ENCODE measurements around the gene PGM2. TPM values are rescaled to one million over a fixed set of nuclear protein-coding genes. Genes with fewer than 3 reads are reported as not detected.

PGM2 gene
- total RNA-seq, 1 donor: 20.3 TPM

GRCh38 chr4:37852376-37852775, 25.9 kb downstream of the PGM2 start:
- no peaks in the 10 kb centered on the region for H3K79me2 ChIP-seq (ENCODE audit: insufficient read depth, low read length)
- TF ChIP-seq CTCF (IDR thresholded peaks at IDR 0.05; ENCODE audit: extremely low read depth, low read depth, low read length): no peak
- no peak for DNase-seq (ENCODE audit: insufficient read length, low spot score, missing footprints)

GRCh38 chr4:37858112-37858511, 31.6 kb downstream of the PGM2 start:
- Histone ChIP-seq H3K4me2 (ENCODE audit: insufficient read depth, low read length) (no peak overlapping the region), H4K20me1 (ENCODE audit: insufficient read depth, low read length) (no peaks in the 10 kb centered on the region), H3K27me3 (ENCODE audit: insufficient read depth, low read length) (no peaks in the 10 kb centered on the region), H3K36me3 (ENCODE audit: insufficient read depth, low read length) (peaks cover 33% of the 10 kb centered on the region), H3K4me1 (ENCODE audit: insufficient read depth, low read length) (no peaks in the 10 kb centered on the region), H3K9me3 (ENCODE audit: low read depth, low read length) (no peaks in the 10 kb centered on the region), H2AFZ (ENCODE audit: low read length) (no peak overlapping the region), H3K79me2 (ENCODE audit: insufficient read depth, low read length) (no peaks in the 10 kb centered on the region), H3K27ac (ENCODE audit: low read depth, low read length) (no peak overlapping the region), H3K4me3 (ENCODE audit: insufficient read depth, low read length) (no peak overlapping the region)
- DNase-seq (ENCODE audit: insufficient read length, low spot score, missing footprints): no peak
- no peak for TF ChIP-seq CTCF (IDR thresholded peaks at IDR 0.05; ENCODE audit: extremely low read depth, low read depth, low read length)

More at GRCh38 chr4:37852376-37852775, 25.9 kb downstream of the PGM2 start:
- H3K4me3 ChIP-seq (ENCODE audit: insufficient read depth, low read length): no peak overlapping the region
- peaks cover 46% of the 10 kb centered on the region for H3K36me3 ChIP-seq (ENCODE audit: insufficient read depth, low read length)
- no peaks in the 10 kb centered on the region for H3K27me3 ChIP-seq (ENCODE audit: insufficient read depth, low read length)
- no peaks in the 10 kb centered on the region for H3K4me1 ChIP-seq (ENCODE audit: insufficient read depth, low read length)
- H4K20me1 ChIP-seq (ENCODE audit: insufficient read depth, low read length): no peaks in the 10 kb centered on the region
- no peaks in the 10 kb centered on the region for H3K9me3 ChIP-seq (ENCODE audit: low read depth, low read length)
- H2AFZ ChIP-seq (ENCODE audit: low read length): no peak overlapping the region
- H3K27ac ChIP-seq (ENCODE audit: low read depth, low read length): no peak overlapping the region
- H3K4me2 ChIP-seq (ENCODE audit: insufficient read depth, low read length): no peak overlapping the region

GRCh38 chr4:37858872-37859271, 32.4 kb downstream of the PGM2 start:
- DNase-seq (ENCODE audit: insufficient read length, low spot score, missing footprints): no peak
- peaks cover 35% of the 10 kb centered on the region for H3K36me3 ChIP-seq (ENCODE audit: insufficient read depth, low read length)

GRCh38 chr4:37860266-37860665, 33.8 kb downstream of the PGM2 start:
- Histone ChIP-seq H3K4me1 (ENCODE audit: insufficient read depth, low read length) (no peaks in the 10 kb centered on the region), H4K20me1 (ENCODE audit: insufficient read depth, low read length) (no peaks in the 10 kb centered on the region), H3K9me3 (ENCODE audit: low read depth, low read length) (no peaks in the 10 kb centered on the region), H2AFZ (ENCODE audit: low read length) (no peak overlapping the region), H3K27me3 (ENCODE audit: insufficient read depth, low read length) (no peaks in the 10 kb centered on the region), H3K27ac (ENCODE audit: low read depth, low read length) (no peak overlapping the region), H3K4me2 (ENCODE audit: insufficient read depth, low read length) (no peak overlapping the region), H3K36me3 (ENCODE audit: insufficient read depth, low read length) (peaks cover 36% of the 10 kb centered on the region), H3K79me2 (ENCODE audit: insufficient read depth, low read length) (no peaks in the 10 kb centered on the region), H3K4me3 (ENCODE audit: insufficient read depth, low read length) (no peak overlapping the region)
- DNase-seq (ENCODE audit: insufficient read length, low spot score, missing footprints): no peak
- TF ChIP-seq CTCF (IDR thresholded peaks at IDR 0.05; ENCODE audit: extremely low read depth, low read depth, low read length): no peak

More at GRCh38 chr4:37858872-37859271, 32.4 kb downstream of the PGM2 start:
- no peak for TF ChIP-seq CTCF (IDR thresholded peaks at IDR 0.05; ENCODE audit: extremely low read depth, low read depth, low read length)
- Histone ChIP-seq H3K27ac (ENCODE audit: low read depth, low read length) (no peak overlapping the region), H4K20me1 (ENCODE audit: insufficient read depth, low read length) (no peaks in the 10 kb centered on the region), H3K4me3 (ENCODE audit: insufficient read depth, low read length) (no peak overlapping the region), H3K4me2 (ENCODE audit: insufficient read depth, low read length) (no peak overlapping the region), H3K79me2 (ENCODE audit: insufficient read depth, low read length) (no peaks in the 10 kb centered on the region), H3K27me3 (ENCODE audit: insufficient read depth, low read length) (no peaks in the 10 kb centered on the region), H3K9me3 (ENCODE audit: low read depth, low read length) (no peaks in the 10 kb centered on the region), H3K4me1 (ENCODE audit: insufficient read depth, low read length) (no peaks in the 10 kb centered on the region), H2AFZ (ENCODE audit: low read length) (no peak overlapping the region)
